ENCODE data around the gene ETV3. TPM values are rescaled to one million over a fixed set of nuclear protein-coding genes. Genes with fewer than 3 reads are reported as not detected.

The ETV3 gene
- total RNA-seq, 2 experiments from 2014 or later, result 11.1 to 20.4 TPM

GRCh38 chr1:157091668-157092273, 46.4 kb downstream of the ETV3 start:
- H3K79me2 ChIP-seq (ENCODE audit: insufficient read depth, low read depth, low read length), result no peaks in the 10 kb centered on the region
- intact Hi-C loops (cut with micrococcal nuclease; ENCODE audit: unreplicated experiment), result no loop called here
- no peaks in the 10 kb centered on the region for H3K36me3 ChIP-seq (ENCODE audit: insufficient read depth, low read length)
- no peak overlapping the region for H3K4me2 ChIP-seq (ENCODE audit: low read length)
- no peaks in the 10 kb centered on the region for H3K4me1 ChIP-seq (ENCODE audit: insufficient read depth, low read length, poor library complexity, severe bottlenecking)
- no peak overlapping the region for H3K27ac ChIP-seq (ENCODE audit: low read depth, low read length, poor library complexity, severe bottlenecking)
- H3K9me2 ChIP-seq (ENCODE audit: insufficient read depth, low read length), result no peaks in the 10 kb centered on the region
- no peak for DNase-seq (ENCODE audit: low spot score)
- ChIA-PET CTCF (ENCODE audit: unreplicated experiment) (no interaction called here), POLR2A (no interaction called here)
- BruUV-seq (replicated peaks), result no TSS peak
- H3K9me3 ChIP-seq (ENCODE audit: low read length), result no peaks in the 10 kb centered on the region
- H2AFZ ChIP-seq (ENCODE audit: low read length), result no peak overlapping the region
- no peak overlapping the region for H3K4me3 ChIP-seq (ENCODE audit: low read depth, low read length, poor library complexity, severe bottlenecking)
- TF ChIP-seq EZH2phosphoT487 (IDR thresholded peaks at IDR 0.05; ENCODE audit: borderline replicate concordance, low read depth, low read length) (no peak), CTCF (conservative IDR thresholded peaks at IDR 0.05; ENCODE audit: low read length) (no peak)
- H4K20me1 ChIP-seq (ENCODE audit: insufficient read depth, low read length), result 0 out of 2 replicates have a peak, but pooled peaks cover 5% of the 10 kb centered on the region

GRCh38 chr1:157091186-157091585, 47.0 kb downstream of the ETV3 start:
- intact Hi-C loops (cut with micrococcal nuclease; ENCODE audit: unreplicated experiment), result no loop called here
- no peaks in the 10 kb centered on the region for H3K36me3 ChIP-seq (ENCODE audit: insufficient read depth, low read length)
- POLR2A ChIA-PET, result interaction anchor here (0.6 kb wide), 1 partner anchor 52 kb away, joined by 4 read pairs; no protein-coding TSS in a partner anchor
- H3K27ac ChIP-seq (ENCODE audit: low read depth, low read length, poor library complexity, severe bottlenecking), result no peak overlapping the region
- no peaks in the 10 kb centered on the region for H3K79me2 ChIP-seq (ENCODE audit: insufficient read depth, low read depth, low read length)
- DNase-seq (ENCODE audit: low spot score), result no peak
- no peaks in the 10 kb centered on the region for H3K4me1 ChIP-seq (ENCODE audit: insufficient read depth, low read length, poor library complexity, severe bottlenecking)
- no peak for TF ChIP-seq CTCF (conservative IDR thresholded peaks at IDR 0.05; ENCODE audit: low read length)
- no peak for TF ChIP-seq EZH2phosphoT487 (IDR thresholded peaks at IDR 0.05; ENCODE audit: borderline replicate concordance, low read depth, low read length)
- no peaks in the 10 kb centered on the region for H3K9me3 ChIP-seq (ENCODE audit: low read length)
- CTCF ChIA-PET (ENCODE audit: unreplicated experiment), result no interaction called here
- BruUV-seq (replicated peaks), result no TSS peak
- H3K9me2 ChIP-seq (ENCODE audit: insufficient read depth, low read length), result no peaks in the 10 kb centered on the region
- H2AFZ ChIP-seq (ENCODE audit: low read length), result no peak overlapping the region
- H4K20me1 ChIP-seq (ENCODE audit: insufficient read depth, low read length), result 0 out of 2 replicates have a peak, but pooled peaks cover 5% of the 10 kb centered on the region
- no peak overlapping the region for H3K4me2 ChIP-seq (ENCODE audit: low read length)
- H3K4me3 ChIP-seq (ENCODE audit: low read depth, low read length, poor library complexity, severe bottlenecking), result no peak overlapping the region

GRCh38 chr1:157090771-157091170, 47.4 kb downstream of the ETV3 start:
- Histone ChIP-seq H3K79me2 (ENCODE audit: insufficient read depth, low read depth, low read length) (no peaks in the 10 kb centered on the region), H3K27ac (ENCODE audit: low read depth, low read length, poor library complexity, severe bottlenecking) (no peak overlapping the region), H3K4me1 (ENCODE audit: insufficient read depth, low read length, poor library complexity, severe bottlenecking) (no peaks in the 10 kb centered on the region), H4K20me1 (ENCODE audit: insufficient read depth, low read length) (0 out of 2 replicates have a peak, but pooled peaks cover 5% of the 10 kb centered on the region), H2AFZ (ENCODE audit: low read length) (no peak overlapping the region), H3K9me2 (ENCODE audit: insufficient read depth, low read length) (no peaks in the 10 kb centered on the region), H3K4me3 (ENCODE audit: low read depth, low read length, poor library complexity, severe bottlenecking) (no peak overlapping the region), H3K4me2 (ENCODE audit: low read length) (no peak overlapping the region), H3K9me3 (ENCODE audit: low read length) (no peaks in the 10 kb centered on the region), H3K36me3 (ENCODE audit: insufficient read depth, low read length) (no peaks in the 10 kb centered on the region)
- TF ChIP-seq CTCF (conservative IDR thresholded peaks at IDR 0.05; ENCODE audit: low read length) (no peak), EZH2phosphoT487 (IDR thresholded peaks at IDR 0.05; ENCODE audit: borderline replicate concordance, low read depth, low read length) (no peak)
- CTCF ChIA-PET (ENCODE audit: unreplicated experiment), result no interaction called here
- POLR2A ChIA-PET, result interaction anchor here (0.6 to 0.7 kb wide), 2 partner anchors 9 to 52 kb away, joined by 3 to 4 read pairs; no protein-coding TSS in a partner anchor
- intact Hi-C loops (cut with micrococcal nuclease; ENCODE audit: unreplicated experiment), result loop anchor here (1.0 kb wide), 1 partner anchor 66 kb away; no protein-coding TSS in a partner anchor
- BruUV-seq (replicated peaks), result no TSS peak
- no peak for DNase-seq (ENCODE audit: low spot score)
